Anterior cingulate cortex (tissue), 58 donors: ENCODE results near the gene MYO9B.
A peak's percentile ranks its signal among the peaks of the same experiment; 100 is the strongest.

Source experiments
- DNase-seq, 58 donors: peaks; one replicate each; lab custom pipeline; 2025; lab: John Stamatoyannopoulos, UW

Gene MYO9B

GRCh38 chr19:17235300-17235970 is 159.9 kb downstream of the MYO9B start:
- peak in 53 of 58 donors; percentile 10 to 84 (median 46) for DNase-seq

GRCh38 chr19:17235971-17236777 is 160.6 kb downstream of the MYO9B start:
- no peak for DNase-seq

- DNase-seq, result peak in 1 of 58 donors; percentile 32
These were observed 161.4 kb downstream of the MYO9B start for GRCh38 chr19:17236811-17237543.

- DNase-seq, result no peak
These were observed 162.4 kb downstream of the MYO9B start for GRCh38 chr19:17237747-17238706.

- DNase-seq, result no peak
These were observed 164.6 kb downstream of the MYO9B start for GRCh38 chr19:17240062-17240752.

- DNase-seq, result no peak
These were observed 165.3 kb downstream of the MYO9B start for GRCh38 chr19:17240826-17241399.

- no peak for DNase-seq
These were observed 167.0 kb downstream of the MYO9B start for GRCh38 chr19:17242431-17243208.

GRCh38 chr19:17243211-17243829 is 167.7 kb downstream of the MYO9B start:
- DNase-seq, result peak in 1 of 58 donors; percentile 11

- peak in 3 of 58 donors; percentile 8 to 18 (median 11) for DNase-seq
These were observed 168.4 kb downstream of the MYO9B start for GRCh38 chr19:17243830-17244617.

- peak in 3 of 58 donors; percentile 4 to 28 (median 22) for DNase-seq
These were observed 169.3 kb downstream of the MYO9B start for GRCh38 chr19:17244618-17245534.

GRCh38 chr19:17245535-17245984 is 170.0 kb downstream of the MYO9B start, which contains the start of gene NR2F6:
TSS of gene NR2F6 (minus strand) at chr19:17245919. CDS start at chr19:17245220, 699 bp downstream.
- DNase-seq, result peak in 1 of 58 donors; percentile 60

GRCh38 chr19:17246681-17247425 is 171.3 kb downstream of the MYO9B start:
- DNase-seq, result peak in 10 of 58 donors; percentile 15 to 49 (median 35)

- DNase-seq, result no peak
These were observed 172.6 kb downstream of the MYO9B start for GRCh38 chr19:17248011-17248776.
